ENCODE results near the gene EHBP1L1.

Gene EHBP1L1

DNA sequence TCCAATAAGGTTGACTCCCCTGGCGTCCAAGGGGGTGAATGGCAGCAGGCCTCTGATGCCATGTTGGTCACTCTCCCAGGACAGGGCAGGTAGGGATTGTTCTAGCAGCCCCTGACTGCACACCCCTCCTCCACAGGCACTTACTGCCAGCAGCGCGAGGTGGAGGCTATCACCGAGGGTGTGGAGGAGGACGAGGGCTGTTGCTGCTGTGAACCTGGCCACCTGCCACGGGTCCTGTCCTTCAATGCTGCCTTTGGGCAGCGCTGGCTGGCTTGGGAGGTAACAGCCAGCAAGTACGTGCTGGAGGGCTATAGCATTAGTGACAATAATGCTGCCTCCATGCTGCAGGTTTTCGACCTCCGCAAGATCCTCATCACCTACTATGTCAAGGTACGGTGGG, 54.4 kb downstream of the EHBP1L1 start:
- no peak for DNase-seq (ENCODE audit: low spot score)
- TF ChIP-seq, protein P1, sequence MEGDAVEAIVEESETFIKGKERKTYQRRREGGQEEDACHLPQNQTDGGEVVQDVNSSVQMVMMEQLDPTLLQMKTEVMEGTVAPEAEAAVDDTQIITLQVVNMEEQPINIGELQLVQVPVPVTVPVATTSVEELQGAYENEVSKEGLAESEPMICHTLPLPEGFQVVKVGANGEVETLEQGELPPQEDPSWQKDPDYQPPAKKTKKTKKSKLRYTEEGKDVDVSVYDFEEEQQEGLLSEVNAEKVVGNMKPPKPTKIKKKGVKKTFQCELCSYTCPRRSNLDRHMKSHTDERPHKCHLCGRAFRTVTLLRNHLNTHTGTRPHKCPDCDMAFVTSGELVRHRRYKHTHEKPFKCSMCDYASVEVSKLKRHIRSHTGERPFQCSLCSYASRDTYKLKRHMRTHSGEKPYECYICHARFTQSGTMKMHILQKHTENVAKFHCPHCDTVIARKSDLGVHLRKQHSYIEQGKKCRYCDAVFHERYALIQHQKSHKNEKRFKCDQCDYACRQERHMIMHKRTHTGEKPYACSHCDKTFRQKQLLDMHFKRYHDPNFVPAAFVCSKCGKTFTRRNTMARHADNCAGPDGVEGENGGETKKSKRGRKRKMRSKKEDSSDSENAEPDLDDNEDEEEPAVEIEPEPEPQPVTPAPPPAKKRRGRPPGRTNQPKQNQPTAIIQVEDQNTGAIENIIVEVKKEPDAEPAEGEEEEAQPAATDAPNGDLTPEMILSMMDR (IDR thresholded peaks at IDR 0.05; ENCODE audit: extremely low read depth, missing control alignments): no peak

DNA sequence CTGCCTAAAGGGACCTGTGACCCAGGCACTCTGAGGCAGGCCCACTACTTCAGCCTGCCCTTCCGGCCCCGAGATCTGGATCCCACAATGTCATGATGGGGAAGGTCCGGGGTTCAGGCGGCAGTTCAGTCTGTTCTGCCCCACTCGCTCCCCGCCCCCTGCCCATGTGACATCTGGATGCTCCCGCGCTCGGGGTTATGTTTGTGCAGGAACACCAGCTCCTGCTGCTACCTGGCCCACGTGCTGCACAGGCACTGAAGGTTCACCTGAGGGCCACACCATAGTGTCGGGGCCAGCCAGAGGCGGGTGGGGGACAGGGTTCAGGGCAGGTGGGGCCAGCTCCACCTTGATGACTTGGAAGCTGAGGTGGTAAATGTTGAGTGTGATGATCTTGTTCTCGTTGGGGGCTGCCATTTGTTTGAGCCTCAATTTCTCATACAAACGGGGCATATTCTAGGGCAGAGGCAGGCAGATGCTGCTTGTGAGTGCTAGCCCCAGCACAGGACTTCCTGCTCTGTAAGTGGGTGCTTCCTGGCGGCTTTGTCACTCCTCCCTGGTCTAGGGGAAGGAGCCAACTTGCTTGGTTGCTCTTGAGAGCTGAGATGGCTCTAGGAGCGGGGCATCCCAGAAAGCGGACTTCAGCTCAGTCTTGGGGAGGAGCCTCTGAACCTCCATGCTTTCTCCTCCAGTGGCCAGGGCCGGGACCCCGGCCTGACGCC, 57.7 kb downstream of the EHBP1L1 start:
- TF ChIP-seq, protein P1 (IDR thresholded peaks at IDR 0.05; ENCODE audit: extremely low read depth, missing control alignments): no peak
- no peak for DNase-seq (ENCODE audit: low spot score)

DNA sequence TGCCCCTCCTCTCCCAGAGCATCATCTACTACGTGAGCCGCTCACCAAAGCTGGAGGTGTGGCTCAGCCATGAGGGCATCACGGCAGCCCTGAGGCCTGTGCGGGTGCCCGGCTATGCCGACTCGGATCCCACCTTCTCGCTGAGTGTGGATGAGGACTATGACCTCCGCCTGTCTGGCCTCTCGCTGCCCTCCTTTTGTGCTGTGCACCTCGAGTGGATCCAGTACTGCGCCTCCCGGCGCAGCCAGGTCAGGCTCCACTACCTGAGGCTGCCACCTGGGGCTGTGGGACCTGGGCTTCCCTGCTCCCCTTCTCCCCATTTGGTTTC, 58.2 kb downstream of the EHBP1L1 start:
- TF ChIP-seq, protein P1 (IDR thresholded peaks at IDR 0.05; ENCODE audit: extremely low read depth, missing control alignments): no peak
- DNase-seq (ENCODE audit: low spot score): no peak

DNA sequence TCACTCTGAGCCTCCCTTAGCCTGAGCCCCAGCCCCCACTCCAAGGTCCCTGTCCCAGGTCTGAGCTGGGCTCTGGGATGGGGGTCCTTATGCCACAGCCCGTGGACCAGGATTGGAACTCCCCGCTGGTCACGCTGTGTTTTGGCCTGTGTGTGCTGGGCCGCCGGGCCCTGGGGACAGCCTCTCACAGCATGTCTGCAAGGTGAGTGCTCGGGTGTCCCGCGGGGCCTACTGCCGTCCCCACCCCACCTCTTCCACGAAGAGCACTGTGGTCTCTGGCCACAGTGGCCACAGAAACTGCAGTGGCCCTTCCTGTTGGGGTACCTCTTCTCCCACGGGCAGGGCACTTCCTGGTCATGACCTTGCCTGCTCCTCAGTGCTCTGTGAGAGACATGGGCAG, 58.6 kb downstream of the EHBP1L1 start:
- TF ChIP-seq, protein P1 (IDR thresholded peaks at IDR 0.05; ENCODE audit: extremely low read depth, missing control alignments): no peak
- no peak for DNase-seq (ENCODE audit: low spot score)

DNA sequence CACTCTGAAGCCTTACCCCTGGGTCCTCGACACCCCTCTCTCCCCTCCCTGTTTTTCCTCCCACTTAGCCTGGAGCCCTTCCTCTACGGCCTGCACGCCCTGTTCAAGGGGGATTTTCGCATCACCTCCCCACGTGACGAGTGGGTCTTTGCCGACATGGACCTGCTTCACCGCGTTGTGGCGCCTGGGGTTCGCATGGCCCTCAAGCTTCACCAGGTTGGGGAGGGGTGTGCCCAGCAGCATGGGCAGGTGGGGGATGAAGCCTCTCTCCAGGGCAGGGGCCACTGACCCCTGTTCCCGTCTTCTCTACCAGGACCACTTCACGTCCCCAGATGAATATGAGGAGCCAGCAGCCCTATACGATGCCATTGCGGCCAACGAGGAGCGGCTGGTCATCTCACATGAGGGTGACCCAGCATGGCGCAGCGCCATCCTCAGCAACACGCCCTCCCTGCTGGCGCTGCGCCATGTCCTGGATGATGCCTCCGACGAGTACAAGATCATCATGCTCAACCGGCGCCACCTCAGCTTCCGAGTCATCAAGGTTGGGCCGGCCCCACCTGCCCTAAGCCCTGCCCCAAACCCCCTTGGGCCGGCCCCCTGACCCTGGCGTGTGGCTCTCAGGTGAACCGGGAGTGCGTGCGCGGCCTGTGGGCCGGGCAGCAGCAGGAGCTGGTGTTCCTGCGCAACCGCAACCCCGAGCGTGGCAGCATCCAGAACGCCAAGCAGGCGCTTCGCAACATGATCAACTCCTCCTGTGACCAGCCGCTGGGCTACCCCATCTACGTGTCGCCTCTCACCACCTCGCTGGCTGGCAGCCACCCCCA, 59.3 kb downstream of the EHBP1L1 start:
- no peak for DNase-seq (ENCODE audit: low spot score)
- TF ChIP-seq, protein P1 (IDR thresholded peaks at IDR 0.05; ENCODE audit: extremely low read depth, missing control alignments): no peak

DNA sequence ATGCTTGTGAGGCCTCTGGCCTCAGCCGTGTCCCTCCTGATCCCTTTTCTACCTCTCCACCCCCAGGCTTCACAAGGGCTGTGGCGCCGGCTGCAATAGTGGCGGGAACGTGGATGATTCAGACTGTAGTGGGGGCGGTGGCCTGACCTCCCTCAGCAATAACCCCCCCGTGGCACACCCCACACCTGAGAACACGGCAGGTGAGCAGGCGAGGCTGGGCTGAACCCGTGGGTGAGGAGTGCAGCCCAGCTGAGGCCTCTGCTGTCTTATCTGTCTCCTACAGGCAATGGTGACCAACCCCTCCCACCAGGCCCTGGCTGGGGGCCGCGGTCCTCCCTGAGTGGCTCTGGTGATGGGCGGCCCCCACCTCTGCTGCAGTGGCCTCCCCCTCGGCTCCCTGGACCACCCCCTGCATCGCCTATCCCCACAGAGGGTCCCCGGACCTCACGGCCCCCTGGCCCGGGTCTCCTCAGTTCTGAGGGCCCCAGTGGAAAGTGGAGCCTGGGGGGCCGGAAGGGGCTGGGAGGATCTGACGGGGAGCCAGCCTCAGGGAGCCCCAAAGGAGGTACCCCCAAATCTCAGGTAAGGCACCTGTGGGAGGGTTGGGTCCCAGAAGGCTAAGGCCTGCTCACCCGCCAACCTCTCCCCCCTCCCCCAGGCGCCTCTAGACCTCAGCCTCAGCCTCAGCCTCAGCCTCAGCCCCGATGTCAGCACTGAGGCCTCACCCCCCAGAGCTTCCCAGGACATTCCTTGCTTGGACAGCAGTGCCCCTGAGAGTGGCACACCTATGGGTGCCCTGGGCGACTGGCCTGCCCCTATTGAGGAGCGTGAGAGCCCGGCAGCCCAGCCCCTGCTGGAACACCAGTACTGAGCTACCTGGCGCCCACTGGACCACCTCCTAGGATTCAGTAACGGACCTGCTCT, 60.5 kb downstream of the EHBP1L1 start:
- TF ChIP-seq, protein P1 (IDR thresholded peaks at IDR 0.05; ENCODE audit: extremely low read depth, missing control alignments): no peak
- DNase-seq (ENCODE audit: low spot score): no peak
